ENCODE measurements around the gene TNNC1.
A peak's percentile ranks its signal among the peaks of the same experiment; 100 is the strongest.

DNA sequence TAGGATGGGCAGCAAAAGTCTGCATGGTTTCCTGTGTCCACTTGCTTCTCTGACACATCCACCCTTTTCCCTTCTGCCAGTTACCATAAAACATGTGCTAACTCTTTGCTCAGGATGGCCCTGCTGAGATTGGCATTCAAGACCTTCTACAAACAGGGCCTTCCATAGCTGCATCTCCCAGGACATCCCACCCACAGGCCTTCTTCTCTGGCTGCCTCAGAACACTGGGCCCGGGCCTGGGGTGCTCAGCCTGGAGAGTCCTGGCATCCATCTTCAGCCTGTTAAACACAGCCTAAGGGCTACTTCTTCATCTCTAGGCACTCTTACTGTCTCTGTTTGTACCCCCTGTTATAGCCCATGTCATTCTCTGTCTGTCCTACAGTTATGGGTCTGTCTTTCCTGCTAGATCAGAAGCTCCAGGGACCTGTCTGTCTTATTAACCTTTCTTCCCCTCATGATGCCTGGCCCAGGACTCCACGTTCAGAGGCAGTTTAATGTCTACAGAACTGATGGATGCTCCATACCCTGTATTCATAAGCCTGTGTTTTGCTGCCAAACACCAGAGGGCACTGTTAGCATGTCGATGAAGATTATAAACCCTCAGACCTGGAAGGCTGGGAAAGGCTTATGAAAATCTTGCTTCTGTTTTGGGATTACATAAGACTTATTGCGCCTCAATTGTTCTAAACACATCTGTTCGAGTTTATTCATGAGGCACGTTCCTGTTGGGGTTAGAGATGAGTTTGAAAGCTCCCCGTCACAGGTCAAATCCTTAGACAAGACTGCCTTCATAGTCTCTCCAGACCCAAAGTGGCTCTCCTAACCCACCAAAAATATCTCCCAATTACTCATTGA is 25.5 kb downstream of the TNNC1 start:
- TF ChIP-seq, protein P1, sequence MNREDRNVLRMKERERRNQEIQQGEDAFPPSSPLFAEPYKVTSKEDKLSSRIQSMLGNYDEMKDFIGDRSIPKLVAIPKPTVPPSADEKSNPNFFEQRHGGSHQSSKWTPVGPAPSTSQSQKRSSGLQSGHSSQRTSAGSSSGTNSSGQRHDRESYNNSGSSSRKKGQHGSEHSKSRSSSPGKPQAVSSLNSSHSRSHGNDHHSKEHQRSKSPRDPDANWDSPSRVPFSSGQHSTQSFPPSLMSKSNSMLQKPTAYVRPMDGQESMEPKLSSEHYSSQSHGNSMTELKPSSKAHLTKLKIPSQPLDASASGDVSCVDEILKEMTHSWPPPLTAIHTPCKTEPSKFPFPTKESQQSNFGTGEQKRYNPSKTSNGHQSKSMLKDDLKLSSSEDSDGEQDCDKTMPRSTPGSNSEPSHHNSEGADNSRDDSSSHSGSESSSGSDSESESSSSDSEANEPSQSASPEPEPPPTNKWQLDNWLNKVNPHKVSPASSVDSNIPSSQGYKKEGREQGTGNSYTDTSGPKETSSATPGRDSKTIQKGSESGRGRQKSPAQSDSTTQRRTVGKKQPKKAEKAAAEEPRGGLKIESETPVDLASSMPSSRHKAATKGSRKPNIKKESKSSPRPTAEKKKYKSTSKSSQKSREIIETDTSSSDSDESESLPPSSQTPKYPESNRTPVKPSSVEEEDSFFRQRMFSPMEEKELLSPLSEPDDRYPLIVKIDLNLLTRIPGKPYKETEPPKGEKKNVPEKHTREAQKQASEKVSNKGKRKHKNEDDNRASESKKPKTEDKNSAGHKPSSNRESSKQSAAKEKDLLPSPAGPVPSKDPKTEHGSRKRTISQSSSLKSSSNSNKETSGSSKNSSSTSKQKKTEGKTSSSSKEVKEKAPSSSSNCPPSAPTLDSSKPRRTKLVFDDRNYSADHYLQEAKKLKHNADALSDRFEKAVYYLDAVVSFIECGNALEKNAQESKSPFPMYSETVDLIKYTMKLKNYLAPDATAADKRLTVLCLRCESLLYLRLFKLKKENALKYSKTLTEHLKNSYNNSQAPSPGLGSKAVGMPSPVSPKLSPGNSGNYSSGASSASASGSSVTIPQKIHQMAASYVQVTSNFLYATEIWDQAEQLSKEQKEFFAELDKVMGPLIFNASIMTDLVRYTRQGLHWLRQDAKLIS (CRISPR knock-in tag; IDR thresholded peaks at IDR 0.05; ENCODE audit: borderline replicate concordance), result no peak
- TF ChIP-seq ZNF263 (CRISPR knock-in tag; IDR thresholded peaks at IDR 0.05; ENCODE audit: low read depth) (no peak), NFYB (CRISPR knock-in tag; conservative IDR thresholded peaks at IDR 0.05; ENCODE audit: low read depth) (no peak), FOXJ3 (CRISPR knock-in tag; IDR thresholded peaks at IDR 0.05; ENCODE audit: borderline replicate concordance) (no peak), ZNF138 (CRISPR knock-in tag; conservative IDR thresholded peaks at IDR 0.05) (no peak)
- TF ChIP-seq, protein P2, sequence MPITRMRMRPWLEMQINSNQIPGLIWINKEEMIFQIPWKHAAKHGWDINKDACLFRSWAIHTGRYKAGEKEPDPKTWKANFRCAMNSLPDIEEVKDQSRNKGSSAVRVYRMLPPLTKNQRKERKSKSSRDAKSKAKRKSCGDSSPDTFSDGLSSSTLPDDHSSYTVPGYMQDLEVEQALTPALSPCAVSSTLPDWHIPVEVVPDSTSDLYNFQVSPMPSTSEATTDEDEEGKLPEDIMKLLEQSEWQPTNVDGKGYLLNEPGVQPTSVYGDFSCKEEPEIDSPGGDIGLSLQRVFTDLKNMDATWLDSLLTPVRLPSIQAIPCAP (CRISPR knock-in tag; IDR thresholded peaks at IDR 0.05), result no peak
- TF ChIP-seq, protein P3, sequence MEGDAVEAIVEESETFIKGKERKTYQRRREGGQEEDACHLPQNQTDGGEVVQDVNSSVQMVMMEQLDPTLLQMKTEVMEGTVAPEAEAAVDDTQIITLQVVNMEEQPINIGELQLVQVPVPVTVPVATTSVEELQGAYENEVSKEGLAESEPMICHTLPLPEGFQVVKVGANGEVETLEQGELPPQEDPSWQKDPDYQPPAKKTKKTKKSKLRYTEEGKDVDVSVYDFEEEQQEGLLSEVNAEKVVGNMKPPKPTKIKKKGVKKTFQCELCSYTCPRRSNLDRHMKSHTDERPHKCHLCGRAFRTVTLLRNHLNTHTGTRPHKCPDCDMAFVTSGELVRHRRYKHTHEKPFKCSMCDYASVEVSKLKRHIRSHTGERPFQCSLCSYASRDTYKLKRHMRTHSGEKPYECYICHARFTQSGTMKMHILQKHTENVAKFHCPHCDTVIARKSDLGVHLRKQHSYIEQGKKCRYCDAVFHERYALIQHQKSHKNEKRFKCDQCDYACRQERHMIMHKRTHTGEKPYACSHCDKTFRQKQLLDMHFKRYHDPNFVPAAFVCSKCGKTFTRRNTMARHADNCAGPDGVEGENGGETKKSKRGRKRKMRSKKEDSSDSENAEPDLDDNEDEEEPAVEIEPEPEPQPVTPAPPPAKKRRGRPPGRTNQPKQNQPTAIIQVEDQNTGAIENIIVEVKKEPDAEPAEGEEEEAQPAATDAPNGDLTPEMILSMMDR (IDR thresholded peaks at IDR 0.05), result 0 out of 2 replicates have a peak, but pooled peaks have one; percentile 46
- TF ChIP-seq, protein P4, sequence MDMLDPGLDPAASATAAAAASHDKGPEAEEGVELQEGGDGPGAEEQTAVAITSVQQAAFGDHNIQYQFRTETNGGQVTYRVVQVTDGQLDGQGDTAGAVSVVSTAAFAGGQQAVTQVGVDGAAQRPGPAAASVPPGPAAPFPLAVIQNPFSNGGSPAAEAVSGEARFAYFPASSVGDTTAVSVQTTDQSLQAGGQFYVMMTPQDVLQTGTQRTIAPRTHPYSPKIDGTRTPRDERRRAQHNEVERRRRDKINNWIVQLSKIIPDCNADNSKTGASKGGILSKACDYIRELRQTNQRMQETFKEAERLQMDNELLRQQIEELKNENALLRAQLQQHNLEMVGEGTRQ (CRISPR knock-in tag; IDR thresholded peaks at IDR 0.05), result no peak
- TF ChIP-seq, protein P5, sequence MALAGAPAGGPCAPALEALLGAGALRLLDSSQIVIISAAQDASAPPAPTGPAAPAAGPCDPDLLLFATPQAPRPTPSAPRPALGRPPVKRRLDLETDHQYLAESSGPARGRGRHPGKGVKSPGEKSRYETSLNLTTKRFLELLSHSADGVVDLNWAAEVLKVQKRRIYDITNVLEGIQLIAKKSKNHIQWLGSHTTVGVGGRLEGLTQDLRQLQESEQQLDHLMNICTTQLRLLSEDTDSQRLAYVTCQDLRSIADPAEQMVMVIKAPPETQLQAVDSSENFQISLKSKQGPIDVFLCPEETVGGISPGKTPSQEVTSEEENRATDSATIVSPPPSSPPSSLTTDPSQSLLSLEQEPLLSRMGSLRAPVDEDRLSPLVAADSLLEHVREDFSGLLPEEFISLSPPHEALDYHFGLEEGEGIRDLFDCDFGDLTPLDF (CRISPR knock-in tag; IDR thresholded peaks at IDR 0.05), result no peak
- TF ChIP-seq, protein P6, sequence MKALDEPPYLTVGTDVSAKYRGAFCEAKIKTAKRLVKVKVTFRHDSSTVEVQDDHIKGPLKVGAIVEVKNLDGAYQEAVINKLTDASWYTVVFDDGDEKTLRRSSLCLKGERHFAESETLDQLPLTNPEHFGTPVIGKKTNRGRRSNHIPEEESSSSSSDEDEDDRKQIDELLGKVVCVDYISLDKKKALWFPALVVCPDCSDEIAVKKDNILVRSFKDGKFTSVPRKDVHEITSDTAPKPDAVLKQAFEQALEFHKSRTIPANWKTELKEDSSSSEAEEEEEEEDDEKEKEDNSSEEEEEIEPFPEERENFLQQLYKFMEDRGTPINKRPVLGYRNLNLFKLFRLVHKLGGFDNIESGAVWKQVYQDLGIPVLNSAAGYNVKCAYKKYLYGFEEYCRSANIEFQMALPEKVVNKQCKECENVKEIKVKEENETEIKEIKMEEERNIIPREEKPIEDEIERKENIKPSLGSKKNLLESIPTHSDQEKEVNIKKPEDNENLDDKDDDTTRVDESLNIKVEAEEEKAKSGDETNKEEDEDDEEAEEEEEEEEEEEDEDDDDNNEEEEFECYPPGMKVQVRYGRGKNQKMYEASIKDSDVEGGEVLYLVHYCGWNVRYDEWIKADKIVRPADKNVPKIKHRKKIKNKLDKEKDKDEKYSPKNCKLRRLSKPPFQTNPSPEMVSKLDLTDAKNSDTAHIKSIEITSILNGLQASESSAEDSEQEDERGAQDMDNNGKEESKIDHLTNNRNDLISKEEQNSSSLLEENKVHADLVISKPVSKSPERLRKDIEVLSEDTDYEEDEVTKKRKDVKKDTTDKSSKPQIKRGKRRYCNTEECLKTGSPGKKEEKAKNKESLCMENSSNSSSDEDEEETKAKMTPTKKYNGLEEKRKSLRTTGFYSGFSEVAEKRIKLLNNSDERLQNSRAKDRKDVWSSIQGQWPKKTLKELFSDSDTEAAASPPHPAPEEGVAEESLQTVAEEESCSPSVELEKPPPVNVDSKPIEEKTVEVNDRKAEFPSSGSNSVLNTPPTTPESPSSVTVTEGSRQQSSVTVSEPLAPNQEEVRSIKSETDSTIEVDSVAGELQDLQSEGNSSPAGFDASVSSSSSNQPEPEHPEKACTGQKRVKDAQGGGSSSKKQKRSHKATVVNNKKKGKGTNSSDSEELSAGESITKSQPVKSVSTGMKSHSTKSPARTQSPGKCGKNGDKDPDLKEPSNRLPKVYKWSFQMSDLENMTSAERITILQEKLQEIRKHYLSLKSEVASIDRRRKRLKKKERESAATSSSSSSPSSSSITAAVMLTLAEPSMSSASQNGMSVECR (CRISPR knock-in tag; IDR thresholded peaks at IDR 0.05; ENCODE audit: borderline replicate concordance), result no peak

All from WTC11 (cell line).